Left lobe of liver (tissue), 2 donors: Measurements from ENCODE around the gene DNHD1. TPM values are rescaled to one million over a fixed set of nuclear protein-coding genes. Genes with fewer than 3 reads are reported as not detected.

Source experiments
- ATAC-seq: fragments of 200-7000 bp; cut with Tn5 transposase; one replicate; pipeline ENCODE4 v1.9.1; 2020; ENCODE audit warnings: mild to moderate bottlenecking, moderate library complexity
- DNase-seq: peaks from one replicate; pipeline ENCODE4 v3.0.0-alpha.2; 2020; ENCODE audit warnings: low spot score
- total RNA-seq: library from RNA; stranded (reverse); gene quantifications from one replicate; pipeline ENCODE4 v1.2.1, GENCODE V29; 2021
- donor health status: DM: no; HTN: no; CAD: no; lungs with moderate emphysema.
- donor health status: DM: no; HTN: yes; CAD: no.

DNHD1 gene
- total RNA-seq, 1 donor from 2014 or later: 10.1 TPM

DNA sequence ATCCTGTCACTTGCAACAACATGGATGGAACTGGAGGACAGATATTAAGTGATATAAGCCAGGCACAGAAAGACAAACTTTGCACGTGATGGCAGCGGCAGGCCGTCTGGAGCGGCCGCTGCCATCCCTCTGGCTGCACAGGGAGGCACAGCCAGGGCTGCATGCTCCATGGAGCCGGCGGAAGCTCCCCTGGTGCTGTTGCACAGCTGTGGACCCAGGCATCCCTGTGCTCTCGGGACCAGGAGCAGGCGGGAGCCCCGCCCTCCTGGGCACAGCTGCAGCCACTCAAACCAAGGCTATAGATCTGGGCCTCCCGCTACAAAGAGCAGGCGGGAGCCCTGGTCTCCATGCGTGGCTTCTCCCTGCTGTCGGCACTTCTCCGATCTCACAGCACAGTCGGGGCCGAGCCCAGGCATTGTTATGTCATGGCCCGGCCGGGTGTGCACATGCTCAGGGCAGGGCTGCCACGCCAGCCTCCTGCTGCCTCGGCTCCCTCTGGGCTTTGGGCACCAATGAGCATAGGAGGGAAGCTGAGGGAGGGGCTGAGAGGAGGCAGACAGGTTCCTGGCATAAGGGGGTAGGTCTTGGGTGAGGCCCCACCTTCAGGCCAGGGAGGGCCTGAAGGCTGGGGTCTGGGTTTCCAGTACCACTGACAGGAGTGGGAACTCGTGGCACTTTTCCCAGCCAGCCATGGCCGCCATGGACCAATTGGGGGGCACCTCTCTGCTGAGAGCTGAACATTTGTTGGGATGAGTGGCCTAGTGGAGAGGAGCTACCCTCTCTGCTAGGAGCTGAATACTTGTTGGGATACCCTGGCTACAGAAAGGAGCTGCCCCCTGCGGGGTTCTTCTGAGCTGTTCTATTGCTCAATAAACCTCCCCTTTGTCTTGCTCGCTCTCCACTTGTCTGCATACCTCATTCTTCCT is 89.6 kb downstream of the DNHD1 start:
- ATAC-seq: no peak
- peak; percentile 39 for DNase-seq

- peak; percentile 84 for DNase-seq
Observed at GRCh38 chr11:6587360-6587953, 90.4 kb downstream of the DNHD1 start.

GRCh38 chr11:6588018-6588417 is 90.9 kb downstream of the DNHD1 start:
- no peak for ATAC-seq
- DNase-seq: no peak

More at GRCh38 chr11:6587360-6587953, 90.4 kb downstream of the DNHD1 start:
- peak; percentile 100 for ATAC-seq

DNA sequence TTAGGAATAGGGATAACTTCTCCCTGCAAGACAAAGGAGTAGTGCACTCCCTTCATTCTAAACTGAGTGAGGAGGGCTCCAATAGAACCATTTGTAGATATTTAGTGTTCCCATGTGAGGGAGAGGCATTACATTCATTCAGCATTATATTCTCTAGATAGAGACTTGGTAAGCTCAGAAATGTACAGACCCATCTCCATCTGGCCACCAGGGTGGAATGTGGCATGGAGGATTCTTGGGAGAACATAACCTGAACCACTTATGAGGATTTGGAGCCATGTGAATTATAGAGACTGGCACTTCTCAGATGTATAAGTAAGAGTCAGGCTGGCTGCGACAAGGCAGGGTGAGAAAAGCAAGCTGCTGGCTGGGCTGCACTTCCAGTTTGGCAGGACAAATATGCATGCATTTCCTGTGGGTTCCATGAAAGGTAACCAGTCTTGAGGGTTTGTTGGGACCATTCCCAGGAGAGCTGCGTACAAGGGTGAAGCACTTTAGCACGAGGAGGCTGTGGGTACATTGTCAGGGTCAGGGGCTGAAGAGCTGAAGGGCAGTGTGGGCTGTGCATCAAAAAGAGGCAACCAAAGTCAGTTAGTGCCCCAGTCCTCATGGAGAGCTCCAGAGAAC is 97.2 kb downstream of the DNHD1 start:
- no peak for ATAC-seq
- peak; percentile 26 for DNase-seq

DNA sequence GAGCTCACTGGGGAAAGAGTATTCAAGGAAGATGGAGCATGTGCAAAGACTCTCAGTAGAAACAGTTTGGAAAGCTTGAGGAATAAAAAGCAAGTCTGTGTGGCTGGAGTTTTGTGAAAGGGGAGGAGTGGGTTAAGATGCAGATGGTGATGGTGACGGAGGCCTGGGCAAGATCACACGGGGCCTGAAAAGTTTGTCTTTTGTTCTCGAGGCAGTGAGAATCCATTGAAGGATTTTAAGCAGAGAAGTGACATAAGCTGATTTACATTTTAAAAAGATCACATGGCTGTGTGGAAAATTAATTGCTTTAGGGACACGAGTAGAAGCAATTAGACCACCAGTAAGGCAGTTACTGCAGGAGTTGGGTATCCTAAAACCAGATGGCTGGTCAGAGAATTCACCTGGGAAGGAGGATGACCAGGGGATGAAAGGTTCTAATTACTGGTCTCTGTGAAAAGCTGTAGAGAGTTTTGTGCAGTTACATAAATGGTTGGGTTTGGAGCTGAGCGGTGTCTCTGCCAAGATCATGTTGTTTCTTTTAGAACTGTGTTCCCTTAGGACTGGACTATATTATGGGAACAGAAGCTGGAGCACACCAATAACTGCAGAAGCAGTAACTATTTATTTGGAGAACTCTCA is 99.3 kb downstream of the DNHD1 start:
- no peak for ATAC-seq
- DNase-seq: no peak

- peak; percentile 86 for ATAC-seq
- peak; percentile 76 for DNase-seq
Observed at GRCh38 chr11:6598555-6598954, 101.5 kb downstream of the DNHD1 start.

- DNase-seq (no peak), ATAC-seq (no peak)
Observed at GRCh38 chr11:6599449-6599848, 102.4 kb downstream of the DNHD1 start.

DNA sequence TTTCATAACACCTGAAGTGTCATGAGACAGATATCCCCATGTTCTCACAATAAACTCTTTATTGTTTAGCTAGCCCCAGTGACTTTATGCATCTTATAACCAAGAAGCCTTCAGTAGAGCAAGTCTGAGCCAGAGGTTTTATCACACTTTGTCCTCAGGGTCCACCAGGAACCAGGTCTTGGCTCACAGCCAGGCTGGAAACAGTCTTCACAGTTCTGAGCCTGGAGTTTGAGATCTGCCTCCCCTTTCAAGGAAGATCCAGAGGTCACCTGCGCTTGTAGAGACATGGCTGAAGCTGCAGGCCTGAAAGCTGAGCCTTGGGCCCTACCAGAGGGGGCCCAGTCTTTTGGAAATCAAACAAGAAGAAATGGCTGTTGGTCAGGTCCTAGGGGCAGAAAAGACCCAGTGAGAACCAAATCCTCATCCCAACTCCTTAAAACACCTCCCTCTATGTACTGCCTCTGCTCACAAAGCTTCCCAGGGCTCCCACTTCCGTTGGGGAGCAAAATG is 102.9 kb downstream of the DNHD1 start:
- ATAC-seq (no peak), DNase-seq (no peak)

GRCh38 chr11:6601041-6601461 is 104.0 kb downstream of the DNHD1 start:
- ATAC-seq (no peak), DNase-seq (no peak)

DNA sequence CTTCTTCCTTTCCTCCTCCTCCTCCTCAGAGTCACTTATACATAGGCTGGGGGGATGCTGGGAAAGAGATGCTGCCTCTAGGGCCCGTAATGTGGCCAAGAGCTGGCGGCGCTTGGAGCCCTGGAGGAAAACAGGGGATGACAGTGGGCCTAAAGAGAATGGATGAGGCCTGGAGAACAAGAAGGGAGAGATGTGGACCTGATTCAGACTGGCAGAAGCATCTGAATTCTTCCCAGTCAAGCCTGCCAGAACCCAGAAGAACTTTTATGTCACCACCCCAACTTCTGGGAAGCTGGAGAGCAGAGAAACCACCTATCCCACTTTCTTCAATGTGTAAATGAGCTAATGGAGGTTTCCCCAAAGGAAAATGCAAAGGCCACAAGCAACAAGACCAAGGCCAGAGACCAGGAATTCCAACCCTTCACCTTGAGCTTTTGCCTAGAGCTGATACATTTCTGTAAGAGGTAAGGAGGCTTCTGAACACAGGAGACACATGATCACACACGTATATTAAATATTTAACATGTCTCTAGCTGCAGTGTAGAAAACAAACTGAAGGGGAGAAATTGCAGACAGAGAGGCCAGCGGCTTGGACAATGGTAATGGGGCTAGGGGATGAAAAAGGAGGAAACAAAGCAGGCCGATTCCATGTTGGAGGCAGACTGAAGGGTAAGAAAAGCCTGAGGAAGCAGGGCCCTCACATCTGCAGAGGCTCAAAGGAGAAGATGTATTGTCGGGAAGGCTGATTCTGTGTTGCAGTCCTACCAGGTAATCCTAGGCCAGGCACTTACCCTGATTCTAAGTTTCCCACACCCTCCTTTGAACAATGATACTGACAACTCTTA is 105.2 kb downstream of the DNHD1 start:
- no peak for DNase-seq
- no peak for ATAC-seq

- peak; percentile 94 for DNase-seq
- ATAC-seq: peak; percentile 92
Observed at GRCh38 chr11:6603287-6604080, 106.4 kb downstream of the DNHD1 start, which contains the start of the genes ILK and RRP8. TSS of gene ILK (plus strand) at chr11:6603774. CDS start at chr11:6604272, 498 bp downstream. TSS of gene RRP8 (minus strand) at chr11:6603616. CDS start at chr11:6603502, 114 bp downstream.

DNA sequence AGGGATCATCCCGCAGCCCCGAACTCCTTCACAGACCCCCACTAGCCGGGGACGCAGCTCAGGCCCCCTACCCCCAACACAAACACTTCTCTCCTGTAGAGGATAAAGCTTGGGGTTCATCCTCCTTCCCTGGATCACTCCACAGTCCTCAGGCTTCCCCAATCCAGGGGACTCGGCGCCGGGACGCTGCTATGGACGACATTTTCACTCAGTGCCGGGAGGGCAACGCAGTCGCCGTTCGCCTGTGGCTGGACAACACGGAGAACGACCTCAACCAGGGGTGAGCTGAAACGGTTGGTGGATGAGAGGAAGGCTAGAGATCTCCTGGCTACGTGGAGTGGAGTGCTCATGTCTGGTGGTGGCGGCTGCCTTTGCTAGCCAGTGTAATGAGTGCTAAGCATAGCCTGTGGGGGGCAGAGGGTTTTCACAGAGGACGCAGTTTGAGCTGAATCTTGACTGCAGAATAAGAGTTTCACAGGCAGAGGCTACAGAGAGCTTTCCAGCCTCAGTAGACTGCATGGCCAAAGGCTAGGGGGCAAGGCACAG is 107.1 kb downstream of the DNHD1 start:
- DNase-seq (no peak), ATAC-seq (peak; percentile 59)

DNA sequence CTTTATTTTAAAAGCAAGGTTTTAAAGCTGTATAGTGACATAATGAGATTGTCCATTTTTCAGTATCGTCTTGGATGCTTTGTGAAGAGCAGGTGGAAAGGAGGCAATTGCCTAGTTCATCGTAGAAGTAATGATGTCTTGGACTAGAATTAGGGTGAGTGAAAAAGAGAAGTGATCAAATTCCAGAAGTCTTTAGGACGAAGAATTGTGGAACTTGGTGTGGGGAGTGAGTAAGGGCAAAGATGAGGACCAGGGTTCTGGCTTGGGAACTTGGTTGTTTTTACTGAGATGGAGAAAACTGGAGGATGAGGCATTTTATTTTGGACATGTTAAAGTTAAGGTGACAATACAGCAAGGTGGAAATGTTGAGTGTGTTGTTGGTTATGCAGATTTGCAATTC is 107.7 kb downstream of the DNHD1 start:
- no peak for DNase-seq
- no peak for ATAC-seq

GRCh38 chr11:6606471-6607189 is 109.5 kb downstream of the DNHD1 start:
- peak; percentile 78 for DNase-seq

DNA sequence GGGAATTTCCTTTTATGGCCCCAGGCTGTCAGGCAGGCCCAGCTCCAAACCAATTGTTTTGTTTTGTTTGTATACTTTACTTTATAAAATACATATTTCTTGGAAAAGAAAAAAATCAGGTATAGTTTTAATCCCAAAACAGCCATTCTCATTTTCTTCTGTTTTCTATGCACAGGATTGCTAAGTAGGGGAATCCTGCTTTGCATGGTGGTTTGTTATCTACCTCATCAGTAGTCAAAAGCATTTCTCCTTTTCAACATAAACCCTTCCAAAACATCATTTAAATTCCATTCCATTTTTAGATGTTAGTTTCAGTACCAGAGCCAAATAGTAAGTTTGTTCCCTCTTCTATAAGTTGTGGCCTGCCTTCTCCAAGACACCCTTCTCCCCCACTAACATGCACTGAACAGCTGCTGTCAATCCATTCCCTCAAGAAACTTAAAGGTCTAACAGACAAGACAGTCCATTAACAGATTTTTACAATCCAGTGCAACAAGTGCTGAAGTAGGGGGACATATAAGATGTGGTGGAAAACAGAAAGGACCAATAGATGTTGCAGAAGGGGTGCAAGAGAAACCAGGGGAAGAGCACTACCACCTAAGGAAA is 110.2 kb downstream of the DNHD1 start:
- ATAC-seq: no peak
- DNase-seq: no peak

More at GRCh38 chr11:6606471-6607189, 109.5 kb downstream of the DNHD1 start:
- ATAC-seq: peak; percentile 50

GRCh38 chr11:6608011-6608410 is 110.9 kb downstream of the DNHD1 start:
- no peak for DNase-seq
- no peak for ATAC-seq

- no peak for ATAC-seq
- DNase-seq: no peak
Observed at GRCh38 chr11:6608726-6609501, 111.8 kb downstream of the DNHD1 start.
